HepG2 (cell line): ENCODE data around the gene ISY1. TPM values are rescaled to one million over a fixed set of nuclear protein-coding genes. Genes with fewer than 3 reads are reported as not detected.
"Not testable (repeated sequence)": the region's sequence is repeated elsewhere in the genome, so short reads cannot be mapped to it uniquely, and the experiment has no call there.

Experiments used
- ATAC-seq: fragments of 200-7000 bp; cut with Tn5 transposase; 3 replicates; pipeline ENCODE4 v1.9.1; 2020; ENCODE audit warnings: mild to moderate bottlenecking, moderate library complexity
- BruUV-seq: library from RNA; stranded (reverse); fragments of 400-500 nt; replicated peaks from 2 replicates; lab custom pipeline; 2021; lab: Mats Ljungman, UMichigan
- CTCF ChIA-PET: fragments of 300-600 bp; formaldehyde crosslinking; extraction: SDS; loops from one replicate; lab custom pipeline; 2021; ENCODE audit warnings: low total read pairs, inconsistent platforms, low intra/inter-chr PET ratio; lab: Yijun Ruan, JAX
- POLR2A ChIA-PET: fragments of 350-600 bp; sonication (Branson Sonifier 250); formaldehyde crosslinking; loops from one replicate; lab custom pipeline; 2020; ENCODE audit warnings: antibody characterized with exemption, inconsistent platforms; lab: Yijun Ruan, JAX
- DNase-seq: peaks from one replicate; pipeline ENCODE4 v3.0.0-alpha.2; 2015; ENCODE audit warnings: low spot score
- FAIRE-seq: peaks from 3 replicates; lab custom pipeline; 2011; peaks lifted over from hg19 to GRCh38; lab: Jason Lieb, UNC
- H2AFZ ChIP-seq: one replicate; pipeline ENCODE4 v1.6.1; 2011; ENCODE audit warnings: low read length, inconsistent platforms
- H3K27ac ChIP-seq: fragments of 300-600 bp; 3 replicates; pipeline ENCODE4 v1.8.0; 2011; ENCODE audit warnings: mixed run types, mild to moderate bottlenecking, mixed read lengths, low read length, inconsistent platforms; ENCODE audit not compliant: insufficient read depth; ENCODE audit errors: extremely low read length
- H3K27me3 ChIP-seq, 2 experiments: fragments of 200-600 bp in 1 of 2; 2 replicates in 1 of 2; 3 replicates in 1 of 2; pipeline versions ENCODE4 v1.6.0 to v1.8.0; 2011; ENCODE audit warnings: low read length in 2 of 2, mild to moderate bottlenecking in 2 of 2, moderate library complexity in 2 of 2, inconsistent platforms in 1 of 2; ENCODE audit not compliant: insufficient read depth in 2 of 2, control insufficient read depth in 1 of 2
- H3K36me3 ChIP-seq, 2 experiments: fragments of 200-600 bp in 1 of 2; replicated peaks in 1 of 2; 2 replicates in 1 of 2; 3 replicates in 1 of 2; pipeline versions ENCODE4 v1.5.1 to v1.8.0; 2011; ENCODE audit warnings: low read length in 2 of 2, inconsistent platforms in 1 of 2; ENCODE audit not compliant: insufficient read depth in 2 of 2, control insufficient read depth in 1 of 2
- H3K4me1 ChIP-seq: 2 replicates; pipeline ENCODE4 v1.5.1; 2012; ENCODE audit warnings: low read length, inconsistent platforms; ENCODE audit not compliant: insufficient read depth
- H3K4me2 ChIP-seq: 2 replicates; pipeline ENCODE4 v1.6.0; 2011; ENCODE audit warnings: low read depth, low read length, inconsistent platforms
- H3K4me3 ChIP-seq, 3 experiments: fragments of 200-600 bp in 1 of 3; sonication (generic), shearing (Covaris generic) in 1 of 3; replicated peaks in 1 of 3; 2 replicates each; pipeline ENCODE4 v1.5.1; 2011 to 2016; ENCODE audit warnings: low read length in 3 of 3, inconsistent platforms in 2 of 3, low read depth in 2 of 3, mild to moderate bottlenecking in 2 of 3, control low read depth in 1 of 3, mixed read lengths in 1 of 3; ENCODE audit not compliant: insufficient read depth in 1 of 3
- H3K79me2 ChIP-seq: one replicate; pipeline ENCODE4 v1.6.1; 2011; ENCODE audit warnings: low read length, inconsistent platforms; ENCODE audit not compliant: insufficient read depth
- H3K9ac ChIP-seq: 2 replicates; pipeline ENCODE4 v1.6.0; 2011; ENCODE audit warnings: mild to moderate bottlenecking, low read depth, low read length, inconsistent platforms; ENCODE audit not compliant: insufficient read depth
- H3K9me3 ChIP-seq: 2 replicates; pipeline ENCODE4 v1.5.1; 2012; ENCODE audit warnings: mild to moderate bottlenecking, low read length
- H4K20me1 ChIP-seq: 2 replicates; pipeline ENCODE4 v1.6.0; 2011; ENCODE audit warnings: inconsistent platforms, mild to moderate bottlenecking, low read length, moderate library complexity; ENCODE audit not compliant: insufficient read depth
- NR2F1 ChIP-seq, 2 experiments: fragments of 450-650 bp in 1 of 2; formaldehyde crosslinking in 1 of 2; IDR thresholded peaks; 2 replicates each; pipeline versions ENCODE4 v1.5.0 to v1.6.1; 2016 to 2020; ENCODE audit warnings: mild to moderate bottlenecking in 1 of 2, missing compliant biosample characterization in 1 of 2, missing genetic modification reagents in 1 of 2, moderate library complexity in 1 of 2
- ZFP36L1 ChIP-seq: sonication (generic); formaldehyde crosslinking; IDR thresholded peaks from 2 replicates; pipeline ENCODE4 v1.8.0; 2022; ENCODE audit warnings: mild to moderate bottlenecking, missing genetic modification reagents, moderate library complexity
- ZNF143 ChIP-seq: sonication (generic); formaldehyde crosslinking; IDR thresholded peaks from 2 replicates; pipeline ENCODE4 v1.4.0; 2020; ENCODE audit warnings: missing genetic modification reagents
- ZNF296 ChIP-seq: sonication (generic); formaldehyde crosslinking; conservative IDR thresholded peaks from 2 replicates; pipeline ENCODE4 v1.5.0; 2020; ENCODE audit warnings: mild to moderate bottlenecking, missing genetic modification reagents
- ZNF768 ChIP-seq: sonication (generic); formaldehyde crosslinking; IDR thresholded peaks from 2 replicates; pipeline ENCODE4 v1.4.0; 2020; ENCODE audit warnings: missing genetic modification reagents
- WGBS: methylation state at CpG from one replicate; pipeline ENCODE4 v1.1.6; 2017; ENCODE audit warnings: low lambda C conversion rate; 5-methylcytosine and 5-hydroxymethylcytosine counted together
- in situ Hi-C: cut with HindIII; loops from 2 replicates; pipeline ENCODE4 v1.10.0; 2017; ENCODE audit warnings: low pct_unique_long_range_greater_than_20kb; ENCODE audit not compliant: extremely low pct_ligation_motif_present
- intact Hi-C: fragments of 100-400 bp; cut with micrococcal nuclease; formaldehyde crosslinking; loops from one replicate; pipeline ENCODE4 v1.10.0; 2022; ENCODE audit not compliant: unreplicated experiment
- polyA plus RNA-seq, 8 experiments: library from polyadenylated mRNA; depleted of rRNA in 3 of 8; stranded (reverse) in 7 of 8; unstranded in 1 of 8; fragments of >200 nt; fragmentation: Illumina TruSeq in 4 of 8; extraction: Trizol in 4 of 8; gene quantifications; 2 replicates each; pipeline versions ENCODE4 v1.2.1 to v1.2.3, GENCODE V29; 2011 to 2016; ENCODE audit warnings: low read depth in 4 of 8, missing spikeins in 1 of 8, mixed read lengths in 1 of 8; ENCODE audit not compliant: insufficient read depth in 1 of 8
- total RNA-seq, 5 experiments: library from RNA; depleted of rRNA; stranded (reverse); fragments of >200 nt; fragmentation: Illumina TruSeq; extraction: Trizol; gene quantifications; 2 replicates each; pipeline ENCODE4 v1.2.3, GENCODE V29; 2016; ENCODE audit warnings: low read depth in 1 of 5

Gene ISY1
- total and polyA plus RNA-seq, 2 of the 13 experiments (the other 11 are each of a cell fraction or from before 2014, with no cell fraction given) = 21.0 to 39.1 TPM

DNA sequence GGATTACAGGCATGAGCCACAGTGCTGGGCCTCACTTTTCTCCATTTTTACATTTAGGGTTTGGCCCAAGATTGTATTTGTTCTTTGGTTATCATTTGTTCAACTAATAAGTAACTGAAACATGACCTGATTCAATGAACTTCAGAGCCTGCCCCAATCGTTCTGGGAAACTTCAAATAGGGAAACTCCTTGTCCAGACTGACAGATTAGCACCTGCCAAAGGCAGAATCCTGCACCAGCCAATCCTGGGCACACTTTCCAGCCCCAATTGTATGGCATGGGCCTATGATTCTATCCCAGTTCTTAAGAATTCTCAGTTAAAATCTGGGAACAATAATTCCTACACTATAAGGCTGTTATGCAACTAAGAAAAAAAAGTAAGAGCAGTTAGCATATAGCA lies 21.0 kb downstream of the ISY1 start:
- no peak overlapping the region for H3K9ac ChIP-seq
- DNase-seq (no peak), ATAC-seq (no peak), FAIRE-seq (no peak)
- ChIA-PET CTCF (no interaction called here), POLR2A (no interaction called here)
- no TSS peak for BruUV-seq
- no peaks in the 10 kb centered on the region for H3K4me1 ChIP-seq
- no peaks in the 10 kb centered on the region for H3K27me3 ChIP-seq
- H4K20me1 ChIP-seq = no peaks in the 10 kb centered on the region
- in situ Hi-C loops (no loop called here), intact Hi-C loops (no loop called here)
- H3K36me3 ChIP-seq = peaks cover 7 to 23% of the 10 kb centered on the region in 2 experiments; a peak in 4 of 5 replicates
- H3K27ac ChIP-seq = no peak overlapping the region
- TF ChIP-seq ZNF296 = no peak
- TF ChIP-seq ZNF768 (CRISPR knock-in tag) = no peak
- no peak for TF ChIP-seq ZNF143
- TF ChIP-seq NR2F1 (CRISPR knock-in tag; IDR thresholded peaks at IDR 0.05) = no peak
- TF ChIP-seq ZFP36L1 (CRISPR knock-in tag) = no peak
- no peak overlapping the region for H3K4me3 ChIP-seq
- no peak overlapping the region for H3K4me2 ChIP-seq
- H2AFZ ChIP-seq = no peak overlapping the region
- no peaks in the 10 kb centered on the region for H3K9me3 ChIP-seq
- no peaks in the 10 kb centered on the region for H3K79me2 ChIP-seq
- WGBS = 50% methylated on average over 1 of the region's 1 CpG

DNA sequence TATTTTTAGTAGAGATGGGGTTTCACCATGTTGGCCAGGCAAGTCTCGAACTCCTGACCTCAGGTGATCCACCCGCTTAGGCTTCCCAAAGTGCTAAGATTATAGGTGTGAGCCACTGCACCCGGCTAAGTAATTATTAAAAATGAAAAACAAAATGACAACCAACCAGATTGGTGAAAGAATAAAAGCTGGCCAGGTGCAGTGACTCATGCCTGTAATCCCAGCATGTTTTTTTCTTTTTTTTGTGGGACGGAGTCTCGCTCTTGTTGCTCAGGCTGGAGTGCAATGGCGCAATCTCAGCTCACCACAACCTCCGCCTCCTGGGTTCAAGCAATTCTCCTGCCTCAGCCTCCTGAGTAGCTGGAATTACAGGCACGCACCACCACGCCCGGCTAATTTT lies 24.6 kb downstream of the ISY1 start:
- H3K4me2 ChIP-seq, H3K27ac ChIP-seq, H3K79me2 ChIP-seq, POLR2A ChIA-PET, in situ Hi-C loops, H3K9me3 ChIP-seq, CTCF ChIA-PET, BruUV-seq, H2AFZ ChIP-seq, H3K27me3 ChIP-seq, ATAC-seq, FAIRE-seq, H3K4me3 ChIP-seq, DNase-seq, H3K4me1 ChIP-seq, H4K20me1 ChIP-seq, intact Hi-C loops, H3K9ac ChIP-seq: not testable (repeated sequence)
- peaks cover 13 to 38% of the 10 kb centered on the region in 2 experiments for H3K36me3 ChIP-seq
- WGBS = 97% methylated on average over 10 of the region's 10 CpGs
